Testis (tissue), 2 donors: ENCODE measurements around the gene B4GALNT1.

Source experiments
- POLR2A ChIP-seq: fragments of 450-650 bp; IDR thresholded peaks from one replicate; pipeline ENCODE4 v1.6.1; 2017; ENCODE audit warnings: antibody characterized with exemption, mild to moderate bottlenecking, moderate library complexity
- TF ChIP-seq, protein P1 (sequence below), 3 experiments: fragments of 450-650 bp in 2 of 3; fragments of 200-600 bp in 1 of 3; sonication (generic) in 1 of 3; IDR thresholded peaks; one replicate each; pipeline ENCODE4 v1.5.1; 2016 to 2019; ENCODE audit warnings: antibody characterized with exemption in 3 of 3, mild to moderate bottlenecking in 2 of 3, moderate library complexity in 1 of 3

GRCh38 chr12:57579677-57580465, 53.1 kb downstream of the B4GALNT1 start:
- TF ChIP-seq, protein P1, sequence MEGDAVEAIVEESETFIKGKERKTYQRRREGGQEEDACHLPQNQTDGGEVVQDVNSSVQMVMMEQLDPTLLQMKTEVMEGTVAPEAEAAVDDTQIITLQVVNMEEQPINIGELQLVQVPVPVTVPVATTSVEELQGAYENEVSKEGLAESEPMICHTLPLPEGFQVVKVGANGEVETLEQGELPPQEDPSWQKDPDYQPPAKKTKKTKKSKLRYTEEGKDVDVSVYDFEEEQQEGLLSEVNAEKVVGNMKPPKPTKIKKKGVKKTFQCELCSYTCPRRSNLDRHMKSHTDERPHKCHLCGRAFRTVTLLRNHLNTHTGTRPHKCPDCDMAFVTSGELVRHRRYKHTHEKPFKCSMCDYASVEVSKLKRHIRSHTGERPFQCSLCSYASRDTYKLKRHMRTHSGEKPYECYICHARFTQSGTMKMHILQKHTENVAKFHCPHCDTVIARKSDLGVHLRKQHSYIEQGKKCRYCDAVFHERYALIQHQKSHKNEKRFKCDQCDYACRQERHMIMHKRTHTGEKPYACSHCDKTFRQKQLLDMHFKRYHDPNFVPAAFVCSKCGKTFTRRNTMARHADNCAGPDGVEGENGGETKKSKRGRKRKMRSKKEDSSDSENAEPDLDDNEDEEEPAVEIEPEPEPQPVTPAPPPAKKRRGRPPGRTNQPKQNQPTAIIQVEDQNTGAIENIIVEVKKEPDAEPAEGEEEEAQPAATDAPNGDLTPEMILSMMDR (IDR thresholded peaks at IDR 0.05), result no peak
- TF ChIP-seq POLR2A, result no peak
